ENCODE results near the gene OR2T4. TPM values are rescaled to one million over a fixed set of nuclear protein-coding genes. Genes with fewer than 3 reads are reported as not detected.

Gene OR2T4
- total and polyA plus RNA-seq, 9 donors: not detected

- no peak for DNase-seq
- Histone ChIP-seq H3K27me3 (no peaks in the 10 kb centered on the region), H3K9me3 (no peaks in the 10 kb centered on the region), H3K4me1 (ENCODE audit: insufficient read depth) (no peaks in the 10 kb centered on the region), H3K4me3 (no peak overlapping the region), H3K27ac (no peak overlapping the region), H3K36me3 (no peaks in the 10 kb centered on the region)
- WGBS, 3 donors: 57 to 62% (median 60%) methylated on average over 8 of the region's 8 CpGs
- intact Hi-C loops (cut with DNase I): no loop called here
- no peak for TF ChIP-seq POLR2A (IDR thresholded peaks at IDR 0.05)
- TF ChIP-seq CTCF (IDR thresholded peaks at IDR 0.05): no peak
- no peak for TF ChIP-seq EP300 (IDR thresholded peaks at IDR 0.05)
These were observed 45.5 kb downstream of the OR2T4 start for GRCh38 chr1:248406721-248407692.

Other genes with a start within 250 kb of the OR2T4 start
- gene OR2M5, start 216.5 kb upstream of the OR2T4 start, total RNA-seq: not detected
- gene OR2M5, start 216.5 kb upstream of the OR2T4 start, polyA plus RNA-seq: not detected
- gene OR2M2, start 186.8 kb upstream of the OR2T4 start, total RNA-seq: not detected
- not detected for gene OR2M2, start 186.8 kb upstream of the OR2T4 start, polyA plus RNA-seq
- gene OR2M3, start 164.4 kb upstream of the OR2T4 start, total RNA-seq: under 1 TPM in 1 of 7 donors, not detected in 6; 0.11 TPM
- gene OR2M3, start 164.4 kb upstream of the OR2T4 start, polyA plus RNA-seq: not detected
- under 1 TPM in 1 of 7 donors, not detected in 6; under 0.01 TPM for gene OR2M4, start 130.2 kb upstream of the OR2T4 start, total RNA-seq
- not detected for gene OR2M4, start 130.2 kb upstream of the OR2T4 start, polyA plus RNA-seq
- not detected for gene OR2T33, start 83.7 kb upstream of the OR2T4 start, total RNA-seq
- not detected for gene OR2T33, start 83.7 kb upstream of the OR2T4 start, polyA plus RNA-seq
- gene OR2T12, start 58.2 kb upstream of the OR2T4 start, total RNA-seq: not detected
- not detected for gene OR2T12, start 58.2 kb upstream of the OR2T4 start, polyA plus RNA-seq
- not detected for gene OR2M7, start 37.1 kb upstream of the OR2T4 start, total RNA-seq
- gene OR2M7, start 37.1 kb upstream of the OR2T4 start, polyA plus RNA-seq: not detected
- not detected for gene OR14C36, start 12.9 kb upstream of the OR2T4 start, total RNA-seq
- not detected for gene OR14C36, start 12.9 kb upstream of the OR2T4 start, polyA plus RNA-seq
- not detected for gene OR2T6, start 14.1 kb downstream of the OR2T4 start, total RNA-seq
- not detected for gene OR2T6, start 14.1 kb downstream of the OR2T4 start, polyA plus RNA-seq
- gene OR2T1, start 41.4 kb downstream of the OR2T4 start, total RNA-seq: not detected
- not detected for gene OR2T1, start 41.4 kb downstream of the OR2T4 start, polyA plus RNA-seq
- gene OR2T2, start 84.0 kb downstream of the OR2T4 start, total RNA-seq: under 1 TPM in 2 of 7 donors, not detected in 5; 0.10 to 0.46 TPM
- gene OR2T2, start 84.0 kb downstream of the OR2T4 start, polyA plus RNA-seq: not detected
- not detected for gene OR2T3, start 111.7 kb downstream of the OR2T4 start, total RNA-seq
- not detected for gene OR2T3, start 111.7 kb downstream of the OR2T4 start, polyA plus RNA-seq
- gene OR2T5, start 126.9 kb downstream of the OR2T4 start, total RNA-seq: under 1 TPM in 1 of 7 donors, not detected in 6; 0.10 TPM
- gene OR2T5, start 126.9 kb downstream of the OR2T4 start, polyA plus RNA-seq: not detected
- under 1 TPM in 1 of 7 donors, not detected in 6; 0.23 TPM for gene OR2G6, start 146.4 kb downstream of the OR2T4 start, total RNA-seq
- gene OR2G6, start 146.4 kb downstream of the OR2T4 start, polyA plus RNA-seq: not detected
- gene OR2T29, start 201.1 kb downstream of the OR2T4 start, total RNA-seq: not detected
- not detected for gene OR2T29, start 201.1 kb downstream of the OR2T4 start, polyA plus RNA-seq
- not detected for gene OR2T34, start 213.1 kb downstream of the OR2T4 start, total RNA-seq
- gene OR2T34, start 213.1 kb downstream of the OR2T4 start, polyA plus RNA-seq: not detected
- 1 to 10 TPM in 1 of 7 donors, not detected in 6; 2.1 TPM for gene OR2T10, start 236.0 kb downstream of the OR2T4 start, total RNA-seq
- gene OR2T10, start 236.0 kb downstream of the OR2T4 start, polyA plus RNA-seq: not detected

All from ovary (tissue), 9 donors.